HepG2 (cell line): ENCODE data around the gene MLANA. TPM values are rescaled to one million over a fixed set of nuclear protein-coding genes. Genes with fewer than 3 reads are reported as not detected.

Source experiments
- CEBPG ChIP-seq: IDR thresholded peaks from 2 replicates; pipeline ENCODE4 v1.6.1; 2016
- CREB1 ChIP-seq, 2 experiments: fragments of 450-650 bp in 1 of 2; IDR thresholded peaks; 2 replicates each; pipeline ENCODE4 v1.6.1; 2016 to 2017; ENCODE audit warnings: control low read depth in 1 of 2, mild to moderate bottlenecking in 1 of 2, missing compliant biosample characterization in 1 of 2, missing genetic modification characterization in 1 of 2
- EED ChIP-seq: sonication (generic); formaldehyde crosslinking; IDR thresholded peaks from 2 replicates; pipeline ENCODE4 v1.5.0; 2020; ENCODE audit warnings: mild to moderate bottlenecking, missing genetic modification reagents
- ELF4 ChIP-seq: sonication (generic); formaldehyde crosslinking; IDR thresholded peaks from 2 replicates; pipeline ENCODE4 v1.5.0; 2020; ENCODE audit warnings: missing genetic modification reagents, mild to moderate bottlenecking, moderate library complexity, borderline replicate concordance
- ETV6 ChIP-seq: sonication (generic); formaldehyde crosslinking; conservative IDR thresholded peaks from 2 replicates; pipeline ENCODE4 v1.4.0; 2020; ENCODE audit warnings: missing genetic modification reagents
- FOXO1 ChIP-seq: sonication (generic); formaldehyde crosslinking; IDR thresholded peaks from 2 replicates; pipeline ENCODE4 v1.4.0; 2020; ENCODE audit warnings: missing genetic modification reagents
- GPN1 ChIP-seq: sonication (generic); formaldehyde crosslinking; IDR thresholded peaks from 2 replicates; pipeline ENCODE4 v1.5.1; 2020; ENCODE audit warnings: missing genetic modification reagents, borderline replicate concordance
- HMG20A ChIP-seq: IDR thresholded peaks from 2 replicates; pipeline ENCODE4 v1.6.1; 2016; ENCODE audit warnings: borderline replicate concordance
- KDM1A ChIP-seq: IDR thresholded peaks from 2 replicates; pipeline ENCODE4 v1.6.1; 2016; ENCODE audit warnings: missing compliant biosample characterization
- KLF16 ChIP-seq, 2 experiments: sonication (generic) in 1 of 2; formaldehyde crosslinking in 1 of 2; IDR thresholded peaks; 2 replicates each; pipeline versions ENCODE4 v1.6.1 to v1.8.0; 2016 to 2023; ENCODE audit warnings: missing genetic modification reagents in 2 of 2, missing compliant biosample characterization in 1 of 2
- MED1 ChIP-seq: sonication (generic); formaldehyde crosslinking; IDR thresholded peaks from 2 replicates; pipeline ENCODE4 v1.4.0; 2020; ENCODE audit warnings: missing genetic modification reagents
- NFIC ChIP-seq: IDR thresholded peaks from 2 replicates; pipeline ENCODE4 v1.6.1; 2012; ENCODE audit warnings: mild to moderate bottlenecking, low read length, inconsistent platforms
- PHF21A ChIP-seq: sonication (generic); formaldehyde crosslinking; IDR thresholded peaks from 2 replicates; pipeline ENCODE4 v1.5.0; 2020; ENCODE audit warnings: mild to moderate bottlenecking, missing genetic modification reagents
- SAP130 ChIP-seq: IDR thresholded peaks from 2 replicates; pipeline ENCODE4 v1.6.1; 2016; ENCODE audit warnings: low read depth
- SIN3A ChIP-seq: IDR thresholded peaks from 2 replicates; pipeline ENCODE4 v1.6.1; 2011; ENCODE audit warnings: low read depth, mild to moderate bottlenecking, control low read depth, low read length, borderline replicate concordance
- ZNF317 ChIP-seq: sonication (generic); formaldehyde crosslinking; IDR thresholded peaks from 2 replicates; pipeline ENCODE4 v1.5.0; 2020; ENCODE audit warnings: mild to moderate bottlenecking, missing genetic modification reagents
- ZNF44 ChIP-seq: sonication (generic); formaldehyde crosslinking; IDR thresholded peaks from 2 replicates; pipeline ENCODE4 v1.5.1; 2020; ENCODE audit warnings: mild to moderate bottlenecking, missing genetic modification reagents
- ZNF614 ChIP-seq: IDR thresholded peaks from 2 replicates; pipeline ENCODE4 v1.6.1; 2018; ENCODE audit warnings: missing biosample characterization, missing genetic modification reagents, inconsistent platforms, borderline replicate concordance
- ZNF792 ChIP-seq: IDR thresholded peaks from 2 replicates; pipeline ENCODE4 v1.6.1; 2016
- polyA plus RNA-seq, 8 experiments: library from polyadenylated mRNA; depleted of rRNA in 3 of 8; stranded (reverse) in 7 of 8; unstranded in 1 of 8; fragments of >200 nt; fragmentation: Illumina TruSeq in 4 of 8; extraction: Trizol in 4 of 8; gene quantifications; 2 replicates each; pipeline versions ENCODE4 v1.2.1 to v1.2.3, GENCODE V29; 2011 to 2016; ENCODE audit warnings: low read depth in 4 of 8, missing spikeins in 1 of 8, mixed read lengths in 1 of 8; ENCODE audit not compliant: insufficient read depth in 1 of 8
- total RNA-seq, 5 experiments: library from RNA; depleted of rRNA; stranded (reverse); fragments of >200 nt; fragmentation: Illumina TruSeq; extraction: Trizol; gene quantifications; 2 replicates each; pipeline ENCODE4 v1.2.3, GENCODE V29; 2016; ENCODE audit warnings: low read depth in 1 of 5
- TF ChIP-seq, protein P1 (sequence below), 2 experiments: fragments of 450-650 bp in 1 of 2; sonication (generic) in 1 of 2; formaldehyde crosslinking; IDR thresholded peaks; 2 replicates each; pipeline versions ENCODE4 v1.5.0 to v1.8.0; 2020 to 2022; ENCODE audit warnings: mild to moderate bottlenecking in 1 of 2, missing genetic modification reagents in 1 of 2
- TF ChIP-seq, protein P2 (sequence below): sonication (generic); formaldehyde crosslinking; IDR thresholded peaks from 2 replicates; pipeline ENCODE4 v1.5.0; 2020; ENCODE audit warnings: mild to moderate bottlenecking, missing genetic modification reagents, moderate library complexity
- TF ChIP-seq, protein P3 (sequence below): sonication (generic); formaldehyde crosslinking; IDR thresholded peaks from 2 replicates; pipeline ENCODE4 v1.4.0; 2020; ENCODE audit warnings: missing genetic modification reagents
- TF ChIP-seq, protein P4 (sequence below): sonication (generic); formaldehyde crosslinking; IDR thresholded peaks from 2 replicates; pipeline ENCODE4 v1.4.0; 2020; ENCODE audit warnings: missing genetic modification reagents

Gene MLANA
- total and polyA plus RNA-seq, 2 of the 13 experiments (the other 11 are each of a cell fraction or from before 2014, with no cell fraction given), result 0.11 to 0.18 TPM

DNA sequence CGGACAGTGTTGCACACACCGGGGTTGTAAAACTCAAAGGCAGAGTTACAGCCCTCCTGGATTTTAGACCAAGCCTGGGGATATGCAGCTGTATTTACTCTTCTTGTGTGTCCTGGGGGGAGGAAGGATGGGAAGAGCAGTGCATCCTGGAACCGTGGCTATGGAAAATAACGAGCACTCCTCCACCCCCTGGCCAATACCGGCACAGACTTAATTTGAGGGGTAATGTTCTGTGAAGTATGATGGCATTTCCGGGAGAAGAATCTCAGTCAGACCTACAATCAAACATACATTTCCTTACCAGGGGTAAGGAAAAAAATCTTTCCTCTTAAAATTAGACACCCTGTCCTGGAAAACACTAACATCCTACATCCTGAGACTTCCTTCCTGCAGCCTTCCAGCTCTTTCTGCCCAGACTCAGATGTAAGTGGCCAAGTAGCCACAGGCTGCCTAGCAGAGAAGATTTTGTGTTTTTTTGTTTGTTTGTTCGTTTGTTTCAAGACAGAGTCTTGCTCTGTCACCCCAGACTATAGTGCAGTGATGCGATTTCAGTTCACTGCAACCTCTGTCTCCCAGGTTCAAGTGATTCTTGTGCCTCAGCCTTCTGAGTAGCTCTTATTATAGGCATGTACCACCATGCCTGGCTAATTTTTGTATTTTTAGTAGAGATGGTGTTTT is 46.8 kb upstream of the MLANA start (continued):
- TF ChIP-seq, protein P1, sequence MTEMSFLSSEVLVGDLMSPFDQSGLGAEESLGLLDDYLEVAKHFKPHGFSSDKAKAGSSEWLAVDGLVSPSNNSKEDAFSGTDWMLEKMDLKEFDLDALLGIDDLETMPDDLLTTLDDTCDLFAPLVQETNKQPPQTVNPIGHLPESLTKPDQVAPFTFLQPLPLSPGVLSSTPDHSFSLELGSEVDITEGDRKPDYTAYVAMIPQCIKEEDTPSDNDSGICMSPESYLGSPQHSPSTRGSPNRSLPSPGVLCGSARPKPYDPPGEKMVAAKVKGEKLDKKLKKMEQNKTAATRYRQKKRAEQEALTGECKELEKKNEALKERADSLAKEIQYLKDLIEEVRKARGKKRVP (CRISPR knock-in tag; IDR thresholded peaks at IDR 0.05), result no peak; a peak in 1 of 4 replicates
- TF ChIP-seq CEBPG (peak; percentile 26; the same call in 1 of the 2 replicates), KDM1A (CRISPR knock-in tag) (peak; percentile 46; the same call in 1 of the 2 replicates), FOXO1 (CRISPR knock-in tag) (no peak), MED1 (CRISPR knock-in tag) (peak; percentile 47; the same call in 1 of the 2 replicates), PHF21A (peak; percentile 54; the same call in 1 of the 2 replicates), SAP130 (peak; percentile 78), ZNF44 (CRISPR knock-in tag) (no peak), HMG20A (peak; percentile 49; the same call in 1 of the 2 replicates), GPN1 (CRISPR knock-in tag) (no peak), CREB1 (IDR thresholded peaks at IDR 0.05) (no peak), CREB1 (CRISPR knock-in tag; IDR thresholded peaks at IDR 0.05) (peak; percentile 58; the same call in 1 of the 2 replicates), NFIC (peak; percentile 67), SIN3A (0 out of 2 replicates have a peak, but pooled peaks have one; percentile 44), ZNF792 (CRISPR knock-in tag) (peak; percentile 34; the same call in 1 of the 2 replicates), ZNF614 (CRISPR knock-in tag) (peak; percentile 87), KLF16 (CRISPR knock-in tag; IDR thresholded peaks at IDR 0.05) (no peak), EED (CRISPR knock-in tag) (no peak), ETV6 (CRISPR knock-in tag) (0 out of 2 replicates have a peak, but pooled peaks have one; percentile 55), ELF4 (CRISPR knock-in tag) (no peak), ZNF317 (CRISPR knock-in tag) (no peak)
- TF ChIP-seq, protein P2, sequence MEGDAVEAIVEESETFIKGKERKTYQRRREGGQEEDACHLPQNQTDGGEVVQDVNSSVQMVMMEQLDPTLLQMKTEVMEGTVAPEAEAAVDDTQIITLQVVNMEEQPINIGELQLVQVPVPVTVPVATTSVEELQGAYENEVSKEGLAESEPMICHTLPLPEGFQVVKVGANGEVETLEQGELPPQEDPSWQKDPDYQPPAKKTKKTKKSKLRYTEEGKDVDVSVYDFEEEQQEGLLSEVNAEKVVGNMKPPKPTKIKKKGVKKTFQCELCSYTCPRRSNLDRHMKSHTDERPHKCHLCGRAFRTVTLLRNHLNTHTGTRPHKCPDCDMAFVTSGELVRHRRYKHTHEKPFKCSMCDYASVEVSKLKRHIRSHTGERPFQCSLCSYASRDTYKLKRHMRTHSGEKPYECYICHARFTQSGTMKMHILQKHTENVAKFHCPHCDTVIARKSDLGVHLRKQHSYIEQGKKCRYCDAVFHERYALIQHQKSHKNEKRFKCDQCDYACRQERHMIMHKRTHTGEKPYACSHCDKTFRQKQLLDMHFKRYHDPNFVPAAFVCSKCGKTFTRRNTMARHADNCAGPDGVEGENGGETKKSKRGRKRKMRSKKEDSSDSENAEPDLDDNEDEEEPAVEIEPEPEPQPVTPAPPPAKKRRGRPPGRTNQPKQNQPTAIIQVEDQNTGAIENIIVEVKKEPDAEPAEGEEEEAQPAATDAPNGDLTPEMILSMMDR (CRISPR knock-in tag), result peak; percentile 34; the same call in 1 of the 2 replicates
- TF ChIP-seq, protein P3, sequence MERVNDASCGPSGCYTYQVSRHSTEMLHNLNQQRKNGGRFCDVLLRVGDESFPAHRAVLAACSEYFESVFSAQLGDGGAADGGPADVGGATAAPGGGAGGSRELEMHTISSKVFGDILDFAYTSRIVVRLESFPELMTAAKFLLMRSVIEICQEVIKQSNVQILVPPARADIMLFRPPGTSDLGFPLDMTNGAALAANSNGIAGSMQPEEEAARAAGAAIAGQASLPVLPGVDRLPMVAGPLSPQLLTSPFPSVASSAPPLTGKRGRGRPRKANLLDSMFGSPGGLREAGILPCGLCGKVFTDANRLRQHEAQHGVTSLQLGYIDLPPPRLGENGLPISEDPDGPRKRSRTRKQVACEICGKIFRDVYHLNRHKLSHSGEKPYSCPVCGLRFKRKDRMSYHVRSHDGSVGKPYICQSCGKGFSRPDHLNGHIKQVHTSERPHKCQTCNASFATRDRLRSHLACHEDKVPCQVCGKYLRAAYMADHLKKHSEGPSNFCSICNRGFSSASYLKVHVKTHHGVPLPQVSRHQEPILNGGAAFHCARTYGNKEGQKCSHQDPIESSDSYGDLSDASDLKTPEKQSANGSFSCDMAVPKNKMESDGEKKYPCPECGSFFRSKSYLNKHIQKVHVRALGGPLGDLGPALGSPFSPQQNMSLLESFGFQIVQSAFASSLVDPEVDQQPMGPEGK (CRISPR knock-in tag), result peak; percentile 96
- TF ChIP-seq, protein P4, sequence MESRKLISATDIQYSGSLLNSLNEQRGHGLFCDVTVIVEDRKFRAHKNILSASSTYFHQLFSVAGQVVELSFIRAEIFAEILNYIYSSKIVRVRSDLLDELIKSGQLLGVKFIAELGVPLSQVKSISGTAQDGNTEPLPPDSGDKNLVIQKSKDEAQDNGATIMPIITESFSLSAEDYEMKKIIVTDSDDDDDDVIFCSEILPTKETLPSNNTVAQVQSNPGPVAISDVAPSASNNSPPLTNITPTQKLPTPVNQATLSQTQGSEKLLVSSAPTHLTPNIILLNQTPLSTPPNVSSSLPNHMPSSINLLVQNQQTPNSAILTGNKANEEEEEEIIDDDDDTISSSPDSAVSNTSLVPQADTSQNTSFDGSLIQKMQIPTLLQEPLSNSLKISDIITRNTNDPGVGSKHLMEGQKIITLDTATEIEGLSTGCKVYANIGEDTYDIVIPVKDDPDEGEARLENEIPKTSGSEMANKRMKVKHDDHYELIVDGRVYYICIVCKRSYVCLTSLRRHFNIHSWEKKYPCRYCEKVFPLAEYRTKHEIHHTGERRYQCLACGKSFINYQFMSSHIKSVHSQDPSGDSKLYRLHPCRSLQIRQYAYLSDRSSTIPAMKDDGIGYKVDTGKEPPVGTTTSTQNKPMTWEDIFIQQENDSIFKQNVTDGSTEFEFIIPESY (CRISPR knock-in tag), result 0 out of 2 replicates have a peak, but pooled peaks have one; percentile 8
